Stimulated activated CD4-positive, alpha-beta T cell treated with anti-CD3 and anti-CD28 coated beads, Interleukin-1b, Interleukin-23, amount 100 ng/mL, for 24 hours (primary cell): Measurements from ENCODE around the gene BANF2.

Experiments
- DNase-seq, 4 experiments: peaks; one replicate each; pipeline ENCODE4 v3.0.0-alpha.2; 2020; ENCODE audit warnings: low read depth in 4 of 4, low spot score in 1 of 4

BANF2 gene

DNA sequence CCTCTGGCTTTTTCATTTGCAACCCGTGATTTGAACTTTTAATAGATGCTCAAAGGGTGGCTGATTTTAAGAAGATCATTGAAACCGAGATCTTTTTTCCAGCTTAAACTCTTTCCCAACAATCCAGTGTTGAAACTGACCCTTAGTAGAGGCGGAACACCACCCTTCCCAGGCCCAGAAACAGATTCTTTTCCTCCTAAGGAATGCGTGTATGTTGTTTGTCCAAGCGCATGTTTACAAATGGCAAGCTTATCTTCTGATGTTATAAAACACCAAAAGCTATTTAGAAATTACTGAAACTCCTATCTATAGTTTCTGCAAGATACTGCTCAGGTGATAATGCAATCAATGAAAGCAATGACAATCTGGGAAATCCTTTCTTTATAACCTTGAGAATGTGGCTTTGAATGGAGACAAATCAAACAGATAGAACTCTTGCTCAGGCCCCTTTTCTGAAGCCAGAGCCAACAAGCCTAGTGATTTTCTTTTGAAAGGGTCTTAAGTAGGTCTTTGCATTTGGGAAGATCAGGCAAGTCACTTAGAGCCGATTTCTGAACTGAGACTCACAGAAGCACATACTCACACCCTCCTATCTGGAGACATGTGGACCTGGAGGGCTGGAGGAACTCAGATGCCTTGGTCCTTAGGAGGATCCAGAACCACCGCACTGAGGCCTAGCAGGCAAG, 9.1 kb downstream of the BANF2 start:
- DNase-seq = no peak

DNA sequence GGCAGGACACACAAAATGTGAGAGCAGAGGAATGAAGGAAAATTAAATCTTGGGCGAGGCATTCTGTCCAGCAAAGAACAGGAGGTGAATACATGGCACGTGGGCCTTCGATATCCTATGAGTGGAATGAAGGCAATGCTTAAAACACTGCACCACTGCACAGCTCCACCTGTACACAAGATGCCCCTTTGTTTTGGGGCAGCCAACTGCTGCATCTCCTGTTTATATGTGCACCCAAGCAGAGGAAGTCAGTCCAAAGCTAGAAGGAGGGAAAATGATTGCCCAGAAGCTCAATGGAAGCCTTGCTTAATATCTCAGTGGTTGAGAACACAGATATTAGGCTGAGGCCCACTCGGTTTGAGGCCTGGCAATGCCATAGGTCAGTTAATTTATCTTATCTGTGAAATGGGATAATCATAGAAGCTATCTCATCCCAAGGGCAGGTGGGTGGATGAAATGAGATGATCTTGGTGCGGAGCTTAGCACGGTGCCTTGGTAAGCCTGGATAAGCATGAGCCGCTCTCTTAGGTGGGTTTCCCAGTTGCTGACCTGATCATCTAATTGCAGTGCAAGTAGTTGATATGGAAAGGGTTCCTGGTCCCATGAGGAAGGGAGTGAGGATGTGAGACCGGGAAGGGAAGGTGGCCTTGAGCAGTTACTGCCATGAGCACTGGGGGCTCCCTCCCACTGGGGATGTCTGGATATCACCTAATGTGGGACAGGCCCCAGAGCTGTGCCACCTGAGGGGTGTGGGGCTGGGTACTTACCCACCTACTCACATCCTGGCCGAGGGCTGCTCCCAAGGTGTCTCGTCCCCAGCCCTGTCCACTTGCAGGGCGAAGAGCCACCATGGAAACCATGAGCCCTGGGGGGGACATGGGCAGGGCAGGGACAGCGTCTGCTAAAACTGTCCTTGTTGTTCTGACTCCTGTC, 9.9 kb downstream of the BANF2 start:
- no peak for DNase-seq

DNA sequence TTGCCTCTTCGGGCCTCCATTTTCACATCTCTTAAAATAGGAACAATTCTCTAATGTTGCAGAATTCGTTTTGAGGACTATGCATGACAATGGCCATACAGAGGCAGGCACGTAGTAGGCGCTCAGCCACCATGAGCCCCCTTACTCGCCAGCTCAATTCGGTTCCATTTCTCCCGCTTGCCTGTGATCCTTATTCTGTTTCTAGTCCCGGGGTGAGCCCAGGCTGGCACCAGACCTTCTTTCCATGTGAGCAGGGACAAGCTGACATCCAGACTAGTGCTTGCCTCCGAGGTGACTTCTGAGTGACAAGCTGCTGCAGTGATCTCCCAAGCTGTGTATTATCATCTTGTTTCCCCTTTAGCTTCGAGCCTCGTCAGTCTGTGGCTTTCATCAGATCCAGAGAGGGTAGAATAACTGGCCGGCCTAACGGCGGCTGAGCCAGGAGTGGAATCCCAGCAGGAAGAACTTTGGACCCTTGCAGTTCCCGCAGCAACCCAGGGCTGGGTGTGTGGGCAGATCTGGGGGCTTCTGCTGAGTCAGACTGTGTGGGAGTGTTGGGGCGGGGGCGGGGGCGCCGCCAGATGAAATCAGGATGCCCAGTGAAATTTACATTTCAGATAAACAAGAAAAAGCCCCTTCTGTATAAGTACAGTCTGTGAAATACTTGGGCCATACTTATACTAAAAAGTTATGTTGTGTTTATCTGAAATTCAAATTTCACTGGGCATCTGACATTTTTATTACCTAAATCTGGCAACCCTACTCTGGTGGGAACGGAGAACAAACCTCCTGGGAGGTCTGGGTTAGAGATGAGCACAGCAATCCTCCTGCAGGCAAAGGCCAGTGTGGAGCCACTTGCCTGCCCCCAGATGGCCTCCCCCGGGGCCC, 10.9 kb downstream of the BANF2 start:
- no peak for DNase-seq

DNA sequence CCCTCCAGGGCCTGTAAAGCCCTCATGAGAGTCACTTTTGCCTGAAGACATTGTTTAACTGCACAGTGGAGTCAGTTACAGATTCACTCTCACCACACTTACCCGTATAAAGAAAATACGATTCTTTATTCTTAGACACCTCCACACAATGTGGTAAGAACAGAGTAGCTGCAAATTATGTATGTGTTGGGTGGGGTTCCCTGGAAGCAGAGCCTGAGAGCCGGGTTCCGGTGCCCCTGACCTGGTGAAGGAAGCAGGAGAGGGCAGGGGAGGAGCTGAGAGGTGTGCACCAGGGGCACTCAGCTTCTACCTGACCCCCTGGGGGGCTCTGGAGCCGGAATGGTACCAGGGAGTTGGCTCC, 11.5 kb downstream of the BANF2 start:
- no peak for DNase-seq

DNA sequence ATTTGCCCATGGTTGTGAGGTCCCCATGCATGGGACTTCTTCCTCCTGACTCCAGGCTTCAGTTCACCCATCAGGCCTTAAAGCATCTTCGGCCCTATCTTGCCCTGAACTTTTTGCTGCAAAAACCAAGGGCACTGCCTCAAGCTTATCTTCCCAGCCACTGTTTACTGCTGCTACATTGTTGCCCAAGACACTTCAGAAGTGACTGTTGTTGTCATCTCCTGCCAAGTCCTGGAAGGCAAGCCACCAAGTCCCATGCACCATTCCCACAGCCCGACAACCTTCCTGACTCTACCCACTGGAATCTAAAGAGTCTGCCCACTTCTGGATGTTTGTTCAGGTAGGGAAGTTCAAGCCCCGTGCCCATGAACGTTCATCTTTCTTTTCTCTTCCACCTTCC, 12.4 kb downstream of the BANF2 start:
- no peak for DNase-seq

DNA sequence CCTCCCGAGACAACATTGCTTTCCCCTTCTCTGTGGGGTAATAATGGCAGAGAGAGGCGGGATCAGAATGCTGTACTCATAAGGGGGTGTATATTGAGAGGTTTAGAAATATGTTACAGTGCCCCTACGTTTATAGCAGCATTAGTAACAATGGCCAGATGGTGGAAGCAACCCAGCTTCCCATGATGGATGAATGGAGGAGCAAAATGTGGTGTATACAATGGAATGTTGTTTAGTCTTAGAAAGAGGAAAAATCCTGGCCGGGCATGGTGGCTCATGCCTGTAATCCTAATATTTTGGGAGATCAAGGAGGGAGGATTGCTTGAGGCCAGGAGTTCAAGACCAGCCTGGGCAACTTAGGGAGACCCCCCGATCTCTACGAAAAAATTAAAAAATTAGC, 12.9 kb downstream of the BANF2 start:
- no peak for DNase-seq

DNA sequence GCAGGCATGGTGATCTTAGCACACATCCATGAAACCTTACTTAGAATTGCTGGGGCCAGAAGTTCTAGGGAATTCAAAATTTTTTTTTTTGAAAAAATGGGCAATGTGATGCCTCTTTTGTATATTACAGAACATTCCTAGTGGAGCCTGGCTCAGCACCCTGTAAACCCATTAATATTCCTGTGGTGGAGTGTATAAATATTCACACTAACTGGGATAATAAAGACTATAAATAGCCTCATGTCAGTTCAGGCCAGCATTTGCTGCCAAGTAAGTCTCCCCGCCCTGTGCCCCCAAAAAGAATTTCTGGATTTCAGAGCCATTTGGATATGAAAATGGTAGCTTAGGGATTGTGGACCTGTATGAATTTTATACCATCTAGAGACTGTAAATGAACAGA, 14.8 kb downstream of the BANF2 start:
- DNase-seq = no peak

DNA sequence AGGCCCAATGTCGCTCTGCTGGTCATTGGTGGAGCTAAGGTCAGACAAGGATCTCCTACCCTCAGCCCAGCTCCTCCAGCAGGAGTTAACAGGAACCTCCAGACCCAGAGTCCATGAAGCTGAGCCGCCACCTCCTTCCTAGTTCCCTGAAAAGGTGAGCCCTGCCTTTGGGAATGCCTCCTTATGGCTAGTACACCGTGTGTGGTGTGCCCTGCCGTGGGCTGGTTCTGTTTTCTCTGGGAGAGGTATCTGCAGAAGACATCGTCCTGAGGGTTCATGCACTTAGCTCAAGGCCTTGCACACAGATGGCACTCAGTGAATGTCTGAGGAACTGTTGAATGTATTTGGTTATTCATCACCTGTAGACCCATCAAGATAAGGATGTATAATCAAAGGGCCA, 15.3 kb downstream of the BANF2 start:
- DNase-seq = no peak

DNA sequence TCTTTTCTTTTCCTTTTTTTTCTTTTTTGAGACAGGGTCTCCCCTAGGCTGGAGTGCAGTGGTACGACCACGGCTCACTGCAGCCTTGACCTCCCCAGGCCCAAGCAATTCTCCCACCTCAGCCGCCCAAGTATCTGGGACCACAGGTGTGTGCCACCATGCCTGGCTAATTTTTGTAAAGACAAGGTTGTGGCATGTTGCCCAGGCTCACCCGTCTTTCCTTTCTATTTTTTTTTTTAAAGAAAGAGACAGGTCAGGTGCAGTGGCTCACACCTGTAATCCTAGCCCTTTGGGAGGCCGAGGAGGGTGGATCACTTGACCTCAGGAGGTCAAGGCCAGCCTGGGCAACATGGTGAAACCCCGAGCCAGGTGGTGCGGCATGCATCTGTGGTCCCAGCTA, 16.6 kb downstream of the BANF2 start:
- DNase-seq = no peak

DNA sequence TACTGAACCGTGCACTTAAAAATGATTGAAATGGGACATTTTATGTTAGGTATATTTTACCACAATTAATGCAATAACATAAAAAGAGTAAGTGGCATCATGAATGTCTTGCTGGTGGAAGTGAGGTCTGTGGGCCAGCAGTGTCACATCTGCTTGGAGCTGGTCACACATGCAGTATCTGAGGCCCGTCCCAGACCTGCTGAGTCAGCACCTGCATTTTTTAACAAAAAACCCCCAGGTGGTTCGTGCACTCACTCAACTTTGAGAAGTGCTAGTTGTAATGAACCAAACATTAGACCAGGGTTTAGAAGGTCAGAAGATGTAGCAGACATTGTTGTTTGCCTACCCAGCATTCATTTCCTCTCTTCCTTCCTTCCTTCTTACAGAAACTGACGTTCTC, 21.0 kb downstream of the BANF2 start:
- no peak for DNase-seq

DNA sequence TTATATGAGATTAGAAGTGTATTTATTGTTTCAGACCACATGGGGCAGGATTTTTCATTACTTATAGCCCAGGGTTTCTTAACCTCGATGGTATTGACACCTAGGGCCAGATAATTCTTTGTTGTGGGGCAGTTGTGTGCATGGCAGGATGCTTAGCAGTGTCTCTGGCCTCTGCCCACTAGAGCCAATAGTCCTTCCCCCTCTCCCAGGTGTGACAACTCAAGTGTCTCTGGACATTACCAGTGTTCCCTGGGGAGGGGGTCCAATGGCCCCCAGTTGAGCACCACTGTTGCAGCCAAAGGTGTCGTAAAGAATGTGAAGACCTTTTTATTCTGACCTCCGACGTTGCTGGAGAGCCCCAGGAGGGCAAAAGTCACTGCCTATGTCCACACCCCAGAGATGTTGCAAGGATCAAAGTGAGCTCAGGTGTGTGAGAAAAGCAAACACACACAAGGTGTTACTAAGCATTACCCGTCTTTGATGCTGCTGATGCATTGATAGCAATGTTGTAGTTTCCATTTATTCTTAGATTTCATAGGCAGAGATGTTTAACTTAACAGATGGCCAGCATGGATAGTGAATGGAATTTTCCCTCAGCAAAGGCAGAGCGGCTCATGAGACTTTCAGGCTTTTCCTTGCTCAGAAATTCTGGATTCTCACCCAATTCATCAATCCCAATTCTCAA, 22.2 kb downstream of the BANF2 start:
- DNase-seq = no peak

DNA sequence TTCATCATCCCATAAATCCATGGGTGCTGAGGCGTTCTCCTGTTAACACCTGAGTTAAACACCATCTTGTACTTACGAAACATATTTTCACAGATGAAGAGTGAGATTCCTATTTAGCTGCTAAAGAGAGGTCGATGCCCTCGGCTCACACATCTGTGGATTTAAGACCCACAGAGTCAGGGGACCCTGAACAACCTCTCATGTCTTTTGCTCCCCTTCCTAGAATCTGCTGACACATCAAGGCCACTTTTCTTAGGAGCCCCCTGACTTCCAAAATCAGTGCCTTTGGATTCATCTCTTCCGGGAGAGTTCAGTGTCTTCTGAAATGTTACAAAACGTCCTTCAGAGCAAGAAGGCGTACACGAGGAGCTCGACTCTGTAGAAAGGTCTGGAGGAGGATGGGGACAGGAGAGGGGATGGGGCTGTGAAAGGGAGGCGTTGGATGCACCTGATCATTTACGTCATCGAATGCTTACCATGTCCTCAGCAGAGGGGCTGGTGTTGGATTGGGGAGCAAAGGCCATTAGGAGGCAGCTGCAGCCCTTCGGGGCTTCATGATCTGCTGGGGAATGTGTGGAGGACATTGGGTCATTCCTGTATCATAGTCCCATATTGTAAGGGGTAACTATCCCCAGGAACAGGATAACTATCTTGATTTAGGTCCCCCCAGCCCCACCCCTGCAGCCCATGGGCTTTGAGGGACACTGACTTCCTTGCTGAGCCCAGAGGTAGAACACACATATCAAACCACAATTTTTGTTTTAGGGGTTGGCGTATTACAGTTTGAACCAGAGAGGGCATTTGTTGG, 22.9 kb downstream of the BANF2 start:
- no peak for DNase-seq

DNA sequence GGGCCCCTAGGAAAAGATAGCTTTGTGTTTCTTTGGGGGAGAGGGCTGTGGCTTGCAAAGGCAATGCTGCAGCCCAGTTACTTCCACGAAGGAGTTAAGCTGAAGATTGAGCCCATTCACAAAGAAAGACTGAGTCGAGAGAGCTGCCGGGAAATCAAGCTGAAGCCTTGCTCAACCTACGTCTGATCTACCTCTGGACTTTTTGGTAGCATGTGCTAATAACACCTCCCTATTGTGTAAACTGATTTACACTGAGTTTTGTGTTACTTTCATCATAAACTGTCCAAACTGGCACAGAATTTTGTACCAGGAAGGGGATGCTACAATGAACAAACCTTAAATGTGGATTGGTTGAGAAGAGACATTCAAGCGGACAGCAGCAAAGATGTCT, 23.5 kb downstream of the BANF2 start:
- no peak for DNase-seq

DNA sequence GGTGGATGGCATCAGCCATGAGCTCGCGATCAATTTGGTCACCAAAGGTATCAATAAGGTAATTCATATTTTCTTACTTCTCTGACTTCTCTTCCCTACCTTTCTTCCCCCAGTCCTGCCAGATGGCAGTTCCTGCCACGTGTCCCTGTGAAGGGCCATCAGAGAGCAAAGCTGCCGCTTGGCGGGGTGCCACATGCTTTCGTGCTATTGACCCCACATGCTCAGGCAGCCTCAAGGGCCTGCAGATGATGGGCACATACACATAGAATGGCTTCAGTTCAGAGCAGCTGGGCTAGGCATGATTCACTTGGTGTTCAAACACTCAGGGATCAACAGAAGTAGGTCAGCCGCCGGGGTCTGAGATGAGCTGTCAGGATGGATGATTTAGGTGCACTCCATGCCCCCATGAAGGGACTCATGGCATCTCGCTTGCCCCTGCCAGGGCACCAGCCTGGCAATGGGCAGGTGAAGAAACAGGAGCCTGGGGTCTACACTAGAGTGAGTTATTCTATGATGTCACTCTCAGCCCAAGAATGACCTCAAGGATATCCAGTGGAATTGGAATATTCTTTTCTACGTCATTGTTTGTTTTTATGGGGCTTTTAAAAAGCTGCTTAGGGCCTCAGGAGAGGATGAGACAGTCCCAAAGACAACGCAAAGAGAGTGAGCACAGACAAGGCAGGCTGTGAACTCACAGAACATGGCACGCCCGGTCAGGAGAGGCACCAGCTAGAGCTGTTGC, 25.5 kb downstream of the BANF2 start:
- no peak for DNase-seq

DNA sequence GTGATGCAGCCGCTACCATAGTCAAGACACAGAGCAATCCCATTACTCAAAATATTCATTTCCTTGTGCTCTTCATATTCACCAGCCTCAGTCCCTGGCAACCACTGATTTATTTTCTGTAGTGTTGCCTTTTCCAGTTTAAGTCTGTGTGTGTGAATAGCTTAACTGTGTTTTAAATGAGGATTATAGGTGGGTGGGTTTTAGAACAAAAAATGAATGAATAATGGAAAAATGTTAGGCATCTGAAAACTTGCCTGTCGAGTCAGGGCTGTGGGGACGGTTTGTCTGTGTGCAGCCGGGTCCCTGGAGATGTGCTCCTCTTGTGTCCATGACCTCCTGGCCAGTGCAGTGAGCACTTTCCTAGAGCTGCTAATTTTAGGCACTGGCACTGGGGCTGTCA, 27.1 kb downstream of the BANF2 start:
- DNase-seq = no peak

DNA sequence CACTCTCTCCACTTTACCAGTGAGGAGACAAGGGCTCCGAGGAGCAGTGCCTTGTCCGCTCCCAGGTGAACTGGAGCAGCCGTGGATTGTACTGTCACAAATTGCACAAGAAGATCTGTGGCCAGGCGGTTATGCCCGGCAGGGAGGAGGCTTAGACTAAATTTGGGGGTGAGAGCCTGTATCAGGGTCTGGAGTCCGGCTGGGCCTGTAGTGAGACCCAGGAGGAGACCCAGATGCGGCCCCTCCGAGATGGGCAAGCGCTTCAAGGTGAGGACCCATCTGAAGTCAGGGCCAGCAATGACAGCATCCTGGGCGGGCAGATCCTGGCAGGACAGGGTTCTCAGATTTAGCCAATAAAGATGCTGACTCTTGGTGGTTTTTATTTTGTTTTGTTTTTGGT, 27.6 kb downstream of the BANF2 start:
- no peak for DNase-seq

DNA sequence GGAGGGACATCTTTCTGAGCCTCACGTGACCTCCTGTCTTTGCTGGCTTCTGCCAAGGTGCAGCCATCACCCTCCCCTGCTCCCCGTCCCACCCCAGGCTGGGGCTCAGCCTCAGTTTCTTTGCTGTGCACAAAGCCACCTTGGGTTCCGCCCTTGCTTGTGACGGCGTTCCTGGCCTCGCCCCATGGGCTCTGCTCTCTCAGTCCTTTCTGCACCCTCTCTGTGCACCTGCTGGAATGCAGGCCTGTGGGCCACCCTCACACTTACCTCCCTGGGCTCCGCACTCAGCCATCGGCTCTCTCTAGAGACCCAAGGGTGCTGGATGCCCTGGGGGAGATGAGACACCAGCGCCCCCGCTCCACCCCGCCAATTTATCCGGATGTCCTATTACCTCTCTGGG, 28.3 kb downstream of the BANF2 start:
- DNase-seq = no peak

DNA sequence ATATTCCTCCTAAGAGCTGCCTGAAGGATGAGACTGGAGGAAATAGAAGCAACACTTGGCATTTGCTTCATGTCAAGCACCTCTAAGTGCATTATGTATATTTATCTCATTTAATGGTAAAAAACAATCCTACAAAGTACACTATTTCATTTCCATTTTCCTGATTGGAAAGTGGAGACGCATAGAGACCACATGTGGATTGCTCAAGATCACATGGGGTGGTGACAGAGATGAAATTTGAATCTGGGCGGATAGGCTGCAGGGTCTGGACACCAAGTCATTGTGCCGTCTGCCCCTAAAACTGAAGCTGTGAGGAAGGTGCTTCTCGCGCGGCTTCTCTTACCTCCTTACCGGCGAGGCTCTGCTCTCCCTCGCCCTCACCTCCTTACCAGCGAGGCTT, 30.3 kb downstream of the BANF2 start:
- no peak for DNase-seq

DNA sequence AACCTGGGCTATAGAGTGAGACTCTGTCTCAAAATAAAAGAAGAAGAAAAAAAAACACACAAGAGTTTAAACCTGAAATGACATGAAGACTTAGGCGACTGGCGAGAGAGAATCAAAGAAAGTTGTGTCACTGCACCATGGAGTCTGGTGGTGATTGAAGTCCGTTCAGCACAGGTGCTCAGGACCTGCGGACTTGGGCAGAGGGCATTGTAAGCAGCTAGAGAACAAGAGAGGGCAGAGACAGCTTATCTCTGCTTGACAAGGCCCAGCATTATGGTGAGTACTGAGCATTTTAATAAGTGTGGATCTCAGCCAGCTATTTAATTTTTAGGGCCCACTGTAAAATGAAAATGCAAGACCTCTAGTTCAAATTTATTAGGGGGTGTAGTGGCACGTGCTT, 31.5 kb downstream of the BANF2 start:
- DNase-seq = no peak
